Frontal cortex (tissue), 4 donors: ENCODE results near the gene MATCAP1. TPM values are rescaled to one million over a fixed set of nuclear protein-coding genes. Genes with fewer than 3 reads are reported as not detected.

ENCODE experiments used
- DNase-seq, 2 donors: peaks; one replicate each; pipeline ENCODE4 v3.0.0; 2012; ENCODE audit warnings: low spot score in 2 of 2
- FAIRE-seq: peaks from 2 replicates; lab custom pipeline; 2012; peaks lifted over from hg19 to GRCh38; lab: Jason Lieb, UNC
- total RNA-seq: library from RNA; depleted of rRNA; stranded (reverse); fragments of >200 nt; gene quantifications from one replicate; pipeline ENCODE4 v1.2.3, GENCODE V29; 2014
- donor health status: control.
- donor health status: control.
- donor health status: control.

Gene MATCAP1
- total RNA-seq, result 52.2 TPM

- DNase-seq, result peak; percentile 98 to 99
- FAIRE-seq, result peak; percentile 75
These were observed at the start of gene MATCAP1 for GRCh38 chr16:67183627-67184452. Gene MATCAP1, minus strand, starts transcription at chr16:67183963. Its CDS starts 3,353 bp downstream, at chr16:67180610.

GRCh38 chr16:67230809-67231660, 47.3 kb upstream of the MATCAP1 start:
- no peak for FAIRE-seq
- DNase-seq, result no peak

GRCh38 chr16:67229906-67230808, 46.4 kb upstream of the MATCAP1 start:
- FAIRE-seq (no peak), DNase-seq (no peak)

GRCh38 chr16:67228905-67229304, 45.1 kb upstream of the MATCAP1 start:
- DNase-seq (no peak), FAIRE-seq (no peak)

- FAIRE-seq (no peak), DNase-seq (no peak)
These were observed 44.4 kb upstream of the MATCAP1 start for GRCh38 chr16:67228034-67228785.

GRCh38 chr16:67227567-67227921, 43.8 kb upstream of the MATCAP1 start:
- FAIRE-seq, result no peak

GRCh38 chr16:67226804-67227566, 43.2 kb upstream of the MATCAP1 start, which contains the start of gene TMEM208:
Gene TMEM208, plus strand, starts transcription at chr16:67227130. Its CDS starts 89 bp downstream, at chr16:67227219.
- FAIRE-seq, result no peak
- DNase-seq, result peak; percentile 95 to 98

More at GRCh38 chr16:67227567-67227921, 43.8 kb upstream of the MATCAP1 start:
- DNase-seq, result no peak

GRCh38 chr16:67226295-67226803, 42.6 kb upstream of the MATCAP1 start:
- DNase-seq (no peak), FAIRE-seq (no peak)

GRCh38 chr16:67223992-67224391, 40.2 kb upstream of the MATCAP1 start:
- no peak for DNase-seq
- no peak for FAIRE-seq

- FAIRE-seq (no peak), DNase-seq (no peak)
These were observed 33.1 kb upstream of the MATCAP1 start for GRCh38 chr16:67216612-67217490.

- no peak for FAIRE-seq
These were observed 31.9 kb upstream of the MATCAP1 start for GRCh38 chr16:67215706-67216105.

GRCh38 chr16:67213197-67214019, 29.6 kb upstream of the MATCAP1 start:
- no peak for DNase-seq
- FAIRE-seq, result no peak

More at GRCh38 chr16:67215706-67216105, 31.9 kb upstream of the MATCAP1 start:
- no peak for DNase-seq

GRCh38 chr16:67212766-67213165, 29.0 kb upstream of the MATCAP1 start:
- DNase-seq (no peak), FAIRE-seq (no peak)

GRCh38 chr16:67211674-67212073, 27.9 kb upstream of the MATCAP1 start:
- DNase-seq, result no peak
- FAIRE-seq, result no peak

- DNase-seq (no peak), FAIRE-seq (no peak)
These were observed 26.5 kb upstream of the MATCAP1 start for GRCh38 chr16:67210069-67210937.
